Measurements from ENCODE around the gene CLEC16A.

The CLEC16A gene

GRCh38 chr16:11106726-11107125 is 162.4 kb downstream of the CLEC16A start:
- no peak for TF ChIP-seq POLR2A (IDR thresholded peaks at IDR 0.05; ENCODE audit: low read length)
- TF ChIP-seq GATA1 (IDR thresholded peaks at IDR 0.05; ENCODE audit: low read depth, low read length): no peak
- DNase-seq: no peak

- DNase-seq: no peak
- TF ChIP-seq POLR2A (IDR thresholded peaks at IDR 0.05; ENCODE audit: low read length): no peak
- no peak for TF ChIP-seq GATA1 (IDR thresholded peaks at IDR 0.05; ENCODE audit: low read depth, low read length)
Observed at GRCh38 chr16:11107780-11108465, 163.6 kb downstream of the CLEC16A start.

- TF ChIP-seq GATA1 (IDR thresholded peaks at IDR 0.05; ENCODE audit: low read depth, low read length): no peak
- TF ChIP-seq POLR2A (IDR thresholded peaks at IDR 0.05; ENCODE audit: low read length): no peak
- DNase-seq: no peak
Observed at GRCh38 chr16:11108466-11108805, 164.1 kb downstream of the CLEC16A start.

GRCh38 chr16:11109566-11109965 is 165.2 kb downstream of the CLEC16A start:
- no peak for DNase-seq
- no peak for TF ChIP-seq POLR2A (IDR thresholded peaks at IDR 0.05; ENCODE audit: low read length)
- TF ChIP-seq GATA1 (IDR thresholded peaks at IDR 0.05; ENCODE audit: low read depth, low read length): no peak

GRCh38 chr16:11111150-11111549 is 166.8 kb downstream of the CLEC16A start:
- TF ChIP-seq GATA1 (IDR thresholded peaks at IDR 0.05; ENCODE audit: low read depth, low read length) (no peak), POLR2A (IDR thresholded peaks at IDR 0.05; ENCODE audit: low read length) (no peak)

GRCh38 chr16:11111856-11112634 is 167.7 kb downstream of the CLEC16A start:
- TF ChIP-seq POLR2A (IDR thresholded peaks at IDR 0.05; ENCODE audit: low read length) (no peak), GATA1 (IDR thresholded peaks at IDR 0.05; ENCODE audit: low read depth, low read length) (no peak)
- DNase-seq: no peak

More at GRCh38 chr16:11111150-11111549, 166.8 kb downstream of the CLEC16A start:
- peak; percentile 11 to 15 for DNase-seq

- TF ChIP-seq POLR2A (IDR thresholded peaks at IDR 0.05; ENCODE audit: low read length) (no peak), GATA1 (IDR thresholded peaks at IDR 0.05; ENCODE audit: low read depth, low read length) (no peak)
- peak; percentile 86 to 91 for DNase-seq
Observed at GRCh38 chr16:11112723-11113348, 168.5 kb downstream of the CLEC16A start.

GRCh38 chr16:11114366-11115164 is 170.2 kb downstream of the CLEC16A start:
- TF ChIP-seq GATA1 (IDR thresholded peaks at IDR 0.05; ENCODE audit: low read depth, low read length) (no peak), POLR2A (IDR thresholded peaks at IDR 0.05; ENCODE audit: low read length) (no peak)
- DNase-seq: no peak

- DNase-seq: no peak
- TF ChIP-seq POLR2A (IDR thresholded peaks at IDR 0.05; ENCODE audit: low read length): no peak
Observed at GRCh38 chr16:11117576-11118211, 173.3 kb downstream of the CLEC16A start.

- TF ChIP-seq POLR2A (IDR thresholded peaks at IDR 0.05; ENCODE audit: low read length) (no peak), GATA1 (IDR thresholded peaks at IDR 0.05; ENCODE audit: low read depth, low read length) (no peak)
- DNase-seq: no peak
Observed at GRCh38 chr16:11118479-11118878, 174.1 kb downstream of the CLEC16A start.

- DNase-seq: no peak
- no peak for TF ChIP-seq POLR2A (IDR thresholded peaks at IDR 0.05; ENCODE audit: low read length)
- TF ChIP-seq GATA1 (IDR thresholded peaks at IDR 0.05; ENCODE audit: low read depth, low read length): no peak
Observed at GRCh38 chr16:11121083-11121608, 176.8 kb downstream of the CLEC16A start.

GRCh38 chr16:11121914-11122692 is 177.7 kb downstream of the CLEC16A start:
- TF ChIP-seq POLR2A (IDR thresholded peaks at IDR 0.05; ENCODE audit: low read length): no peak
- TF ChIP-seq GATA1 (IDR thresholded peaks at IDR 0.05; ENCODE audit: low read depth, low read length): no peak

More at GRCh38 chr16:11121914-11122692, 177.7 kb downstream of the CLEC16A start:
- DNase-seq: peak; percentile 24 to 46
